HG03571 (cell line): ENCODE results near the gene KRT3.
"Not testable (repeated sequence)": the region's sequence is repeated elsewhere in the genome, so short reads cannot be mapped to it uniquely, and the experiment has no call there.

Experiments
- ATAC-seq: cut with Tn5 transposase; IDR thresholded peaks from one replicate; pipeline ENCODE4 v1.9.1; 2021; ENCODE audit not compliant: unreplicated experiment

The KRT3 gene

DNA sequence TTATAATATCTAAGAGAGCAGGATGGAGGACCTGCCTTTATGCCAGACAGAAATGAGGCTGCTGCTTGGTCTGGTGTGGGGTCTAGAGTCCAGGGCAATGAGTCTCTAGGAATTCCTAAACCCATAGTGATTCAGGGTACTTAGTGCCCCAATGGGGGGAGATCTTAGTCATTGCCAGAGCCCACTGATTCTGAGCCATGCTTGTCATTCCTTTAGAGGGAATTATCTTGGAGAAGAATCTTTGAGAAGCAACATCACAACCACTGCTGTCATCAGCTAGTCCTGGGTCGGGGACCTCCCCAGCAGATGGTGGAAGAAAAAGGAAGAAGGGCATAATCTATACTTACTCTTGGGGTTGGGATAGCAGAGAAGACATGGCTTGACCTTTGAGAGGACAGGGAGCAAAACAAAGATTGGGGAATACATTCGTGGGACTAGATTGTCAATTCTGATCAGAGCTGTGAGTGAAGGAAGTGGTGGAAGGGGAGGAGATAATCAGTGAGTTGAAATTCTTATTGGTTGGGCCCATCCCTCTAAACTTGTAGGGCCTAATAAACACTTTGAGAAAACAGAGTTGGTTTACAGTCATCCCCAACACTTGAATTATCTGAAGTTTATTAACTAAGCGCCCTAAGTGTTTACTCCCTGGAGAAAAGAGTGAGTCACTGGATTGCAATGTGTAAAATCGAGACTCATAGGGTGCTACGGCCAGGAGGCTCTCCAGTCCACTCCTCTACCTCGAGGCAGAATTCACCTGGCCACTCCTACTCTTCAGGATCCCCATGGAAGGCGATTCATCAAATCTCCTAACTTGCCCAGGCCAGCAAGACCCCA is 3.0 kb upstream of the KRT3 start:
- ATAC-seq, result no peak

GRCh38 chr12:52798003-52798670 is 2.2 kb upstream of the KRT3 start:
- no peak for ATAC-seq

- ATAC-seq, result no peak
These were observed 1.6 kb upstream of the KRT3 start for GRCh38 chr12:52797529-52797894.

DNA sequence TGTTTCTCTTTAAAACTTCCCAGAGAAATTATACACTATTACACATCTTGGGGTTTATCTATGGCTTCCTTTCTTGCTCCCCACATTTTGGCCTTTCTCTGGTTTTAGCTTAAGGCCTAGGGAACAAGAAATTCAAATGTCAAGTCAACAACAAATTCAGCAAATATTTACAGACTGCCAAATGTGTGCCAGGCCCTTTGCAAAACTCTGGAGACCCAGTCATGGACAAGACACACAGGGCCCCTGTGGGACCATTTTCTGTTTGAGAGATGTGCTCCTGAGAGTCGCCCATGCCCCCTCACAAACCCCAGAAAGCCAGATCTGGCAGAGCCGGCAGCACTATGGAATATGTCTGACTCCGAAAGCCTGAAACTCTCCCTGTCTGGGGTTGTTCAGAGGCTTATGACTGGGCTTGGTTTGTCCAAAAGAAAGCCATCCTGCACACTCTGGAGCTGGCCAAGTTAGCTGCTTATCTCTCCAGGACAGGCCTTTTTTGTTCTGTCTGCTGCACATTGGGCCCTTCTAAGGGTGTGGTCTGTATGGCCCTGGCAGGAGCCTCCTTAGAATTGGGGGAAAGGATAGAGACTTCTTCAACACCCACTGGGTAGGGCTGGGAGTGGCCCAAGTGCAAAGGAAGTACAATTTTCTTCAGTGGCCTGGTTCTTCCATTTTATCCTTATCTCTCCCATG is 1.1 kb upstream of the KRT3 start:
- ATAC-seq, result no peak

- ATAC-seq, result no peak
These were observed 495 bp upstream of the KRT3 start for GRCh38 chr12:52796429-52796794.

- ATAC-seq, result not testable (repeated sequence)
These were observed 614 bp downstream of the KRT3 start for GRCh38 chr12:52795332-52795674.

DNA sequence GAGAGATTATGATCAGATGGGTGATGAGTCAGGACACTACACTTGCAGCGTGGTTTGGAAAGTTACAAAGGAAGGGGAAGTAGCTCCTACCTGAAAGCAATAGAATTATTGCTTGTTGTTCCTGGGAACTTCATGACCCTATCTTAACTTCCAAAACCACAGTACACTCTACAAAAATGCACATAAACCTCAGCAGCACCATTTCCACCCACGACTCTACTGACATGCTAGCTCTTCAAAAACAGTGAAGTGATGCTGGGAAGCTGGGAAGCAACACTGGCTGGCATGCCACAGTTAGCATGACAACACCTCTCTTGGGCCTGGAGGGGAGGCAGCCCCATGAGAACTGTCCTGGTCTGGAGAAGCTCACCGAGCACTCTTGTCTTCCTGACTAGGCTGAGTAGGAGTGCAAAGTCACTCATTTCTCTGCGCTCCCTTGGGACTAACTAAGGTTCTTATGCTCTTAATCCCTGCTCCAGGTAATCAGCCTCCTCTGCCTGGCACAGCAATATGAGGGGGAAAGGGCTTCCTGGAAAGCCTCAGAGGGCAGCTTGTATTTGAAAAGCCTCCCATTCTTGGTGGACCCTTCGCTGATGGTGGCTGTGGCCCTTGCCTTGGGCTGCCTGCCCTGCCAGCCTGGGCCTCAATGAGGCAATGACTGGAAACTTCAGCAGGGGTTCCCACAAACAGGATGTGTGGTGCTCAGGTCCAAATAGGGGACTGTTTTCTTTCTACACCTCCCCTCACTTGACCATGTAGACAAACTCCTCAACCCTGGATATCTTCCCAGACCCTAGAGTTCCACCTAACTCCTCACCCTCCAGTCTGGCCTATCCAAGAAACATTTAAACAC is 1.2 kb downstream of the KRT3 start:
- no peak for ATAC-seq

- ATAC-seq, result no peak
These were observed 3.5 kb downstream of the KRT3 start for GRCh38 chr12:52792185-52793029.

DNA sequence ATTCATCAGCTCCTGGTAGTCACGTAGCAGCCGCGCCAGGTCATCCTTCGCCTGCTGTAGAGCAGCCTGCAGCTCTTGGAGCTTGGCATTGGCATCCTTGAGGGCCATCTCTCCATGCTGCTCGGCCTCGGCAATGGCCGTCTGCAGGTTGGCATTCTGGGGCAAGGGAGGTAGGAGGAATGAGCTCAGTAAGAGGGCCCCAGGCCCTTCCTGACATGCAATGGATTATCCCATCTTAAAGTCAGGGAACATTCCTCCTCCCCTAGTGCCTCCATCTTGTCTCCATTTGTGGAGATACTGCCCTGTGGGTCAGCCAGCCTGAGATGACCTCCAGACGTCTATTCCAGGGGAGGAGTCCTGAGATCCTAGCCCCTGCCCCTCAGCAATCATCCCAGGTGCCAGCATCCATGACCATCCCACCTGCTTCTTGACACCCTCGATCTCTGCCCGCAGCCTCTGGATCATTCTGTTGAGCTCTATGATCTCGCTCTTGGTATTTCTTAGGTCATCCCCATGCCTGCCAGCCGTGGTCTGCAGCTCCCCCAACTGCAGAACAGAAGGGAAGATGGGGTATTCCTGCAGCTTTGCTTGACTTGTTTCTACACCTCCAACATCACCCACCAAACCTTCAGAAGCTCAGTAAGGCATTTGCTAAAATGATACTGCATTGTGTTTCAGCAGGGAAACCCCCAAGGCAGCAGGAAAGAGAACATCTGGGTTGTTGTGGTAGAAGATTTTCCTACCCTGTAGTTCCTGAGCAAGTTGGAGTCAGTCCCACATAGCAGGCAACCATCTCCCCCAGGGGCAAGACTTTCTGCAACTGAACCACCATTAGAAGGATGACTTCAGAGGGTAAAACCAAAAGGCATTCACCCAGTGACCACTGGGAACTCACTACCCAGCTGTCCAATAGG is 4.4 kb downstream of the KRT3 start:
- no peak for ATAC-seq

- no peak for ATAC-seq
These were observed 5.3 kb downstream of the KRT3 start for GRCh38 chr12:52790427-52791270.

DNA sequence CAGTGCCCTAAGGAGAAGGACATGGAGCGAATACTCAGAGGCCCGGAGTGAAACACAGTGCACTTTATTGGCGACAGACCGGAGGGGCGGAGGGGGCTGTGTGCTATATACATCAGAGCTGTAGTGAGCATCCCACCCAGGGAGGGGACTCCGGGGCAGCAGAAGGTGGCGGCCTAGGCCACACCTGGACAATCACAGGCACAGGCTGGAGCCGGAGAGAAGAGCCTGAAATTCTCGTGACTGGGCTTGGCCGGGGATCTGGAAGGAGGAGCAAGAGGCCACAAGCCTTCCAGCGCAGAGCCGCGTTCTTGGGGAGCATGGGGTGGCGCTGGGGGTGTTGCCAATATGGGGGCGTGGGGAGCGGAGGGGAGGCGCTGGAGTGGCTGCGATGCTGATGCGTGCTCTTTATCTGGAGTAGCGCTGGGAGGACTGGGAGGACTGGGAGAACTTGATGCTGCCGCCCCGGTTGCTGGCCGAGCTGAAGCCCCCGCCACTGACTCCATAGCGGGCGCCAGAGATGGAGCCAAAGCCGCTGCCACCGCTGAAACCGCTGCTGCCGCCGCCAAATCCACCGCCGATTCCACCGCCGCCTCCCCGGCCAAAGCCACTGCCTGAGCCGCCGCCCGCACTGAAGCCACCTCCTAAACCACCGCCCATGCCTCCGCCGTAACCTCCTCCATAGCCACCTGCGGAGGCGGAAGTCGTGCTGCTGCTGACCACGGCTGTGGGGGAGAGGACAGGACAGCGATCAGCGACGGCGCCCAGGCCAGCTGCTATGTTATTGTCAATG is 6.1 kb downstream of the KRT3 start:
- ATAC-seq, result no peak

DNA sequence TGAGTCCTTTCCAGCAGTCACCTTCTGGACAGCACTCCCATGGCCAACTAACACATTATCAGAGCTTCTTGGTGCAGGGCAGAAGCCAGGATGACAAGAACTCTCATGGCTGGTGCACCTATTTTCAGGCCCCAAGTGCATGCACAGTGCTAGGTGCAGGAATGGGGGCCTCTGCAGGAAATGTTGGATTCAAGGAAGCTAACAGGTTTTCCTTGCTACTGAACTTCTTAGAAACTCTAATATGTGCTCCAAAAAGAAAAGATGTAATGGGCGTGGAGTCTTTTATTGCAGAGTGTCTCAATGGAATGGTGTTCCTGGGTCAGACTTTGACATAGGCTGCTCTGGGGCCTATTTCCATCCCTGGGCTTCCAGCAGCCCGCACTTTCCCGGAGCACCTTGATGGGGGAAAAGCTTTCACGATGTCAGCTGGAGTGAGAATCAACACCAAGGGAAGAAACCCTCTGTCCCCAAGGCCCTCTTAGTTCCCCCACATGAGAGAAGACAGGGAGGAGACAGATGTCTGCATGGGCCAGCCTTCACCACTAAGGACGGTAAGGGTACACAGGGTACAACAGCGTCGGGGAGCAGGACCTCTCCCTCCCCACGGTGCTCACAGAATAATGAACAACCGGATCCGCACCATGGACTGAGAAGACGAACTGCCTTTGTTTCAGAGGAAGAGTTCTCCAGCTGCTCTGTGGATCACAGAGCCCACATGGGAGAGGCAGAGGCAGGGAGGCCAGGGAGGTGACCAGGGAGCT is 6.9 kb downstream of the KRT3 start:
- no peak for ATAC-seq

DNA sequence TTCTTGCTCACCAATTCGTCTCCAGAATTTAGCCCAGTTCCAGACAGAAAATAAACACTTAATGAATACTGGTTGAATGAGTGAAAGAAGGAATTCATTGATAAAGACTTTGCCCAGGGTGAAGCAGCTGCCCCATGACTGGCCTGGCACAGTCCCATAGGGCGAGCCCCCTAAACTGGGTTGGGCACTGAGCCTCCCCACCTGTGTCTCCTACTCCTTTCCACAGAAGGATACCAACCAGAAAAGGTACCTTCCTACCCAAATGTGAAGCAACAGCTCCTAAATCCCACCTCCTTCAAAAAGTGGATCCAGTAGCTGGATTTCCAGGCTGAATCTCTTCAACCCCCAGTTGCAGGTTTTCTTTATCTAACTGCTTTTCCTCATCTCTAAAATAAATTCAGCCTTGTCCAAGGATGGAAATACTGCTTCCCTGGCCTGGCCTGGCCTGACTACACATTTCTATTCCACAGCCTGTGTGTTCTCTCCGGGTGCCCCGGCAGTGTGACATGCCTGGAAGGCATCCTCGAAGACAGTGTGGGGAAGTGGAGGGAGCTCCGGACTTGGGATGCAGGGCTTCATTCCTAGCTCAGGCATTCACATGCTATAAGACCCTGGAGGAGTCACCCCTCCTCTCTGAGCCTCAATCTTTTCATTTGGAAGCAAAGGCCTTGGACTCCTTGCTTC is 7.6 kb downstream of the KRT3 start:
- ATAC-seq, result no peak

DNA sequence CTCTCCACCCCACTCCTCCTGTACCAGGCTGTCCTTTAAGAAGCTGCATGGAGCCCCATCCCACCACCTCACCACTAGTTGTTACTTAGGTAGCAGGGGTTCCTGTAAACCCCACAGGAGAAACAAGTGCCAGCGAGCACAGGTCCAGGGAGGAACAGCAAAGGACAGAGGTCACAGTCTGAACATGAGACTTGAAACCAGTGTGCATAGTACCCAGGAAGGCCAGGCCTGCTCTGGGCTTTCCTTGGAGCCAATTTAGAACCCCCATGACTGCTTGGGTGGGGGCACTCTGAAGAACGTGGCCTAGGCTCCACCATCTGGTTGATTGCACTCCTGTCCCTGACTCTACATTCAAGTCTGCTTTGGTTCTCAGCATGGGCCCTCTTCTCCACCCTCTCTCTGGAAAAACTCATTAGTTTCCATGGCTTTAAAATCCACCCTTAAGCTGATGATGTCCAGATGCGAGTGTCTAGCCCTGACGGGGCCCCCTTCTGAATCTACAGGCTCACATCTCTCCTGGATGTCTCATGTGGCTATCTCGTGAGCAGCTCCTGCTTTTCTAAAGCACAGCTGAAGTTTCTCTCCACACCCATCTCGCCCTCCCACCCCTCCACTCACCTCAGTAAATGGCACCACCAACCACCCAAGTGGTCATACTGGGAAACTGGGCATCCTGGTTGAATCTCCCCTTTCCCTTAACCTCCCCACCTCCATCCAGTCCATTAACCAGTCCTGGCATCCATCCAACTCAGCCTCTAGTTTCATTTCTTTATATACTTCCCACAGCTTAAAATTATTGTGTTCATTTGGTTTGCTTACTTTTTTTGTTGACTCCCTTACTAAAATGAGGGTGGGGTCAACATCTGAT is 8.4 kb downstream of the KRT3 start:
- no peak for ATAC-seq

- ATAC-seq, result no peak
These were observed 11.0 kb downstream of the KRT3 start for GRCh38 chr12:52784909-52785308.
